Adrenal gland (tissue), 12 donors: ENCODE measurements around the gene SMC5. TPM values are rescaled to one million over a fixed set of nuclear protein-coding genes. Genes with fewer than 3 reads are reported as not detected.

Experiments used
- DNase-seq, 7 donors: peaks; one replicate each; pipeline ENCODE4 v3.0.0-alpha.2; 2019 to 2020
- H3K27ac ChIP-seq, 5 donors: fragments of 200-600 bp; sonication (generic) in 4 of 5; 1 replicate in 3 of 5; 2 replicates in 2 of 5; pipeline versions ENCODE4 v1.5.1 to v1.8.0; 2016 to 2020; ENCODE audit warnings: mild to moderate bottlenecking in 1 of 5
- H3K27me3 ChIP-seq: fragments of 200-600 bp; 2 replicates; pipeline ENCODE4 v1.8.0; 2021
- H3K36me3 ChIP-seq, 2 donors: fragments of 200-600 bp; replicated peaks in 1 of 2; 1 replicate in 1 of 2; 2 replicates in 1 of 2; pipeline versions ENCODE4 v1.5.1 to v1.8.0; 2018 to 2022
- H3K4me1 ChIP-seq, 2 donors: fragments of 200-600 bp; replicated peaks in 1 of 2; 1 replicate in 1 of 2; 2 replicates in 1 of 2; pipeline versions ENCODE4 v1.5.1 to v1.8.0; 2018 to 2021
- H3K4me3 ChIP-seq, 4 donors: fragments of 200-600 bp; sonication (generic) in 3 of 4; one replicate each; pipeline ENCODE4 v1.5.1; 2016 to 2018
- H3K9me3 ChIP-seq, 3 donors: fragments of 200-600 bp; sonication (generic) in 1 of 3; replicated peaks in 1 of 3; 1 replicate in 2 of 3; 2 replicates in 1 of 3; pipeline versions ENCODE4 v1.5.1 to v1.8.0; 2016 to 2021
- CTCF ChIP-seq, 6 experiments: fragments of 450-650 bp in 4 of 6; fragments of 200-600 bp in 2 of 6; sonication (generic) in 1 of 6; IDR thresholded peaks; 1 replicate in 5 of 6; 2 replicates in 1 of 6; pipeline versions ENCODE4 v1.5.1 to v1.8.0; 2016 to 2021; ENCODE audit warnings: antibody characterized with exemption in 6 of 6, mild to moderate bottlenecking in 2 of 6, moderate library complexity in 1 of 6
- POLR2A ChIP-seq, 2 donors: fragments of 450-650 bp; IDR thresholded peaks; one replicate each; pipeline ENCODE4 v1.6.1; 2017; ENCODE audit warnings: antibody characterized with exemption in 2 of 2, mild to moderate bottlenecking in 2 of 2, moderate library complexity in 1 of 2
- WGBS, 4 donors: extraction: QIAGEN DNeasy Blood & Tissue Kit in 2 of 4; methylation state at CpG; one replicate each; pipeline versions ENCODE4 v1.1.5 to v1.1.7; 2013 to 2017; 5-methylcytosine and 5-hydroxymethylcytosine counted together
- intact Hi-C, 2 donors: fragments of 100-400 bp; cut with DNase I; formaldehyde crosslinking; loops; one replicate each; pipeline versions ENCODE4 v1.14.1 to v1.15.0; 2022 to 2023
- polyA plus RNA-seq, 3 donors: library from polyadenylated mRNA; stranded (reverse); fragments of 200-250 nt in 2 of 3; fragments of 350-450 nt in 1 of 3; fragmentation: Illumina TruSeq in 1 of 3; extraction: RNeasy Lipid Tissue Mini Kit (QIAGEN cat#74804) in 1 of 3; gene quantifications; one replicate each; pipeline ENCODE4 v1.2.3, GENCODE V29; 2013 to 2014
- total RNA-seq, 9 donors: library from RNA; depleted of rRNA in 4 of 9; stranded (reverse); fragments of >200 nt in 4 of 9; fragments of 120-200 nt in 1 of 9; fragmentation: NEBNext Ultra II Directional in 1 of 9; extraction: Animal tissue kit (Norgen Biotek cat#: 25700) in 1 of 9; gene quantifications; one replicate each; pipeline versions ENCODE4 v1.1.0 to v1.2.4, GENCODE V29; 2013 to 2023
- donor health status: healthy with polysubstance abuse.
- donor health status: Bipolar disorder and iron deficiency.
- donor health status: DM: yes; HTN: yes; CAD: no.
- donor health status: DM: no; HTN: no; CAD: no.
- donor health status: DM: no; HTN: no; CAD: no.
- donor health status: DM: yes; HTN: yes; CAD: no.

SMC5 gene
- total and polyA plus RNA-seq, 12 donors: 5.2 to 47.2 (median 15.2) TPM

GRCh38 chr9:70389188-70389587 is 130.4 kb downstream of the SMC5 start:
- peaks cover 15 to 65% of the 10 kb centered on the region in 2 donors for H3K4me1 ChIP-seq
- WGBS, 4 donors: 63 to 72% (median 71%) methylated on average over 3 of the region's 3 CpGs
- TF ChIP-seq CTCF (IDR thresholded peaks at IDR 0.05): no peak
- TF ChIP-seq POLR2A (IDR thresholded peaks at IDR 0.05): no peak
- no peaks in the 10 kb centered on the region for H3K27me3 ChIP-seq
- H3K27ac ChIP-seq: peak overlapping the region in 3 of 5 donors; percentile 45 to 75 (median 70)
- no peak overlapping the region for H3K4me3 ChIP-seq
- no peak for DNase-seq
- H3K36me3 ChIP-seq: peaks cover 0 to 22% of the 10 kb centered on the region in 2 donors
- no peaks in the 10 kb centered on the region for H3K9me3 ChIP-seq
- intact Hi-C loops: no loop called here

DNA sequence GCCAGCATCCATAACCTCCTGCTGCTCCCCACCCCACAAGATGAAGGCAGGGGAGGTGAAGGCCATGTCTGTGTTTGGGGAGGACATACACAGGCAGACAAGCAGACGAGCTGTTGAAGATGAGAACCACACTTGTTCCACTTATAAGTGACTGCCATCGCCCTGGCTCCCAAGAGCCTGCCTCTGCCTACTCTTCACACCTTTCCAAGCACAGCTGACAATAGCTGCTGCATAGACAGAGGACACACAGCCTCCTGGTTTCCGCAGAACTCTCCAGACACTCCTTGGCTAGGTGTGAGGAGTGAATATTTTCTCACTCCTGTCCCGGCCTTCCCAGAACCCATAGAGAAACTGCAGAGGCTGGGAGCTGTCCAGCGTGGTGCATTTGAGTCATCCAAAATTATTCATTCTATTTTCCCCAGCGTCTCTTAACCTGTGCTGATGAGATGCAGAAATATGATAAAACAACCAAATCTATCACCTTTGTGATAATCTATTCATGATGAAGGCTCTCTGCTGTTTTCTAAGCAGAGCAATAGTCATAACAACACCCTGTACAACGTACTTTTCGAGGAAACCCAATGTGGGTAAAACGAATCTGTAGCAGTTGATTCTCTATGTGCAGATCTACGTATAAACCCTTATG is 131.0 kb downstream of the SMC5 start:
- Histone ChIP-seq H3K9me3 (no peaks in the 10 kb centered on the region), H3K27me3 (no peaks in the 10 kb centered on the region), H3K4me1 (peaks cover 15 to 65% of the 10 kb centered on the region in 2 donors), H3K27ac (peak overlapping the region in 3 of 5 donors; percentile 45 to 75 (median 70)), H3K4me3 (no peak overlapping the region), H3K36me3 (peaks cover 0 to 22% of the 10 kb centered on the region in 2 donors)
- intact Hi-C loops: no loop called here
- WGBS, 4 donors: 40 to 50% (median 45%) methylated on average over 8 to 10 of the region's 10 CpGs
- TF ChIP-seq CTCF (IDR thresholded peaks at IDR 0.05) (no peak), POLR2A (IDR thresholded peaks at IDR 0.05) (peak in 1 of 2 donors; percentile 10)
- DNase-seq: peak in 6 of 7 donors; percentile 43 to 78 (median 64)

DNA sequence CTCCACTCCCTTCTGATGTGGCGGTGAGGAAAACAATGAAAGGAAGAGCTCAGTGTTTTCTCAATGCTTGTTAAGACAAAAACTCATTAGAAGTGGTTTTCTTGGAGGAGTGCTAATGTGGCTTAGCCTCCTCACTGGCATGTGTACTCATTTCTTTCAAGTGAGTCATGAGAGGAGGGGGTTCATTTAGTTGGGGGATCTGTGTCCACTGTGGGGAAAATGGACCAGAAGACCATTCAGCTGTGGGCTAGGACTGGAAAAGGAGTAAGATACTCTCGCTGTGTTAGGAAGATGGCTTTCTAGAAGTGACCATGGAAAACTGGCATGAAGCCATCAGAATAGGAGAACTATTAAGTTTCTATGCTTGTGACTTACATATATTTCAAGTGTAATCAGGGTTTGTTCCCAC is 132.2 kb downstream of the SMC5 start:
- no peaks in the 10 kb centered on the region for H3K9me3 ChIP-seq
- no peaks in the 10 kb centered on the region for H3K27me3 ChIP-seq
- no peak for TF ChIP-seq CTCF (IDR thresholded peaks at IDR 0.05)
- TF ChIP-seq POLR2A (IDR thresholded peaks at IDR 0.05): no peak
- H3K27ac ChIP-seq: peak overlapping the region in 2 of 5 donors; percentile 18 to 57
- WGBS, 4 donors: 70 to 85% (median 81%) methylated on average over 2 of the region's 2 CpGs
- intact Hi-C loops: no loop called here
- no peak overlapping the region for H3K4me3 ChIP-seq
- DNase-seq: no peak
- H3K36me3 ChIP-seq: peaks cover 0 to 16% of the 10 kb centered on the region in 2 donors
- peaks cover 15 to 77% of the 10 kb centered on the region in 2 donors for H3K4me1 ChIP-seq

DNA sequence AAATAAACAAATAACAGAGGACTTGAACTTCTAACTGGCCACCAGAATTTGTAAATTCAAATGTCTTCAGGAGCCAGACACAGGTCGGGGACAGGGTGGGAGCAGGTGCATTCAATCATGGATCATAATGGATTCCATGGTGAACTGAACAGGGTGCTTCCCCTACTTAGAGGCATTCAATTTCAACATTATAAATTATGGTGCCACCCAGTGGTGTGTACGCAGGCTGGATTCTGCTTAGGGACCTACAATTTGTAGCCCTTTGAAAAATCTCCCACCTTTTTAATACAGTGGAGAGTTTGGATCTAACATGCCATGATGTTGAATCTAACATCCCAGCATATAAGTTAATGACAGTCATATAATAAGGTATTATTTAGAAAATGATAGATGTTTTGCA is 133.4 kb downstream of the SMC5 start:
- Histone ChIP-seq H3K9me3 (no peaks in the 10 kb centered on the region), H3K36me3 (peaks cover 0 to 4% of the 10 kb centered on the region in 2 donors), H3K27ac (no peak overlapping the region), H3K4me1 (peaks cover 15 to 80% of the 10 kb centered on the region in 2 donors), H3K4me3 (no peak overlapping the region), H3K27me3 (no peaks in the 10 kb centered on the region)
- DNase-seq: no peak
- intact Hi-C loops: no loop called here
- TF ChIP-seq CTCF (IDR thresholded peaks at IDR 0.05): peak in 1 of 6 experiments; percentile 28
- no peak for TF ChIP-seq POLR2A (IDR thresholded peaks at IDR 0.05)
- WGBS, 4 donors: 65 to 82% (median 76%) methylated on average over 2 of the region's 2 CpGs
